ENCODE measurements around the gene FNTB. TPM values are rescaled to one million over a fixed set of nuclear protein-coding genes. Genes with fewer than 3 reads are reported as not detected.

FNTB gene
- total RNA-seq, 5 donors from 2014 or later (not counting 1 experiment from before 2014, with no cell fraction given), result 9.6 to 14.2 (median 10.4) TPM

GRCh38 chr14:64971943-64972791, 14.5 kb upstream of the FNTB start, which contains the start of gene RAB15:
RAB15 (minus strand) TSS chr14:64972336; CDS start chr14:64972076, 260 bp downstream.
- H3K4me3 Mint-ChIP-seq, result peak within 1 kb of the TSS; percentile 79 to 88 (median 83)
- H3K36me3 Mint-ChIP-seq, result no peaks in the 10 kb centered on the region
- peaks cover 0 to 12% of the 10 kb centered on the region in 2 experiments for H3K27me3 ChIP-seq (replicated peaks in 1 of 2; ENCODE audit: control insufficient read depth in 2 of 2, extremely low read depth in 1 of 2, insufficient read depth in 2 of 2, low read length in 1 of 2)
- peaks cover 0 to 16% of the 10 kb centered on the region in 2 experiments for H3K4me1 ChIP-seq (ENCODE audit: control insufficient read depth in 1 of 2, extremely low read depth in 1 of 2, insufficient read depth in 2 of 2, low read length in 2 of 2)
- peak; percentile 72 to 76 (median 74) for ATAC-seq (replicated peaks in 1 of 4)
- no peak within 1 kb of the TSS for H3K27ac ChIP-seq (ENCODE audit: low read length)
- under 1% methylated on average over 61 of the region's 96 CpGs for WGBS (ENCODE audit: insufficient coverage)
- H3K27me3 Mint-ChIP-seq, result no peaks in the 10 kb centered on the region
- H3K36me3 ChIP-seq (ENCODE audit: control insufficient read depth in 2 of 2, extremely low read depth in 1 of 2, insufficient read depth in 1 of 2, low read length in 1 of 2), result no peaks in the 10 kb centered on the region
- H3K27ac Mint-ChIP-seq, result peak within 1 kb of the TSS; percentile 27 to 53
- no peaks in the 10 kb centered on the region for H3K9me3 Mint-ChIP-seq
- H3K4me1 Mint-ChIP-seq, result peaks cover 22 to 26% (median 25%) of the 10 kb centered on the region in 3 donors
- H3K4me3 ChIP-seq (ENCODE audit: control insufficient read depth in 1 of 2, extremely low read depth in 1 of 2, low read length in 1 of 2), result peak within 1 kb of the TSS; percentile 67 to 69
- no peaks in the 10 kb centered on the region for H3K9me3 ChIP-seq
- CTCF ChIA-PET, result interaction anchor here in 1 of 2 donors (0.7 kb wide), 1 partner anchor 629 kb away, joined by 9 read pairs; no protein-coding TSS in a partner anchor
- POLR2A ChIA-PET, result interaction anchor here in 1 of 2 donors (0.7 kb wide), 1 partner anchor 9 kb away, joined by 10 read pairs; no protein-coding TSS in a partner anchor
- peak in 31 of 35 experiments; percentile 2 to 58 (median 28) for DNase-seq

- H3K4me3 Mint-ChIP-seq, result peak overlapping the region; percentile 79 to 88 (median 83)
- ATAC-seq (replicated peaks in 1 of 4) (no peak), DNase-seq (peak in 1 of 35 experiments; percentile 4)
- H3K9me3 Mint-ChIP-seq, result no peaks in the 10 kb centered on the region
- H3K4me1 Mint-ChIP-seq, result peaks cover 20 to 24% (median 23%) of the 10 kb centered on the region in 3 donors
- no peaks in the 10 kb centered on the region for H3K36me3 ChIP-seq (ENCODE audit: control insufficient read depth in 2 of 2, extremely low read depth in 1 of 2, insufficient read depth in 1 of 2, low read length in 1 of 2)
- ChIA-PET CTCF (no interaction called here), POLR2A (no interaction called here)
- no peak overlapping the region for H3K4me3 ChIP-seq (ENCODE audit: control insufficient read depth in 1 of 2, extremely low read depth in 1 of 2, low read length in 1 of 2)
- no peaks in the 10 kb centered on the region for H3K9me3 ChIP-seq
- H3K27me3 Mint-ChIP-seq, result no peaks in the 10 kb centered on the region
- H3K4me1 ChIP-seq (ENCODE audit: control insufficient read depth in 1 of 2, extremely low read depth in 1 of 2, insufficient read depth in 2 of 2, low read length in 2 of 2), result peaks cover 0 to 16% of the 10 kb centered on the region in 2 experiments
- H3K27ac ChIP-seq (ENCODE audit: low read length), result no peak overlapping the region
- H3K27ac Mint-ChIP-seq, result no peak overlapping the region
- 100% methylated on average over 2 of the region's 8 CpGs for WGBS (ENCODE audit: insufficient coverage)
- peaks cover 0 to 12% of the 10 kb centered on the region in 2 experiments for H3K27me3 ChIP-seq (replicated peaks in 1 of 2; ENCODE audit: control insufficient read depth in 2 of 2, extremely low read depth in 1 of 2, insufficient read depth in 2 of 2, low read length in 1 of 2)
- H3K36me3 Mint-ChIP-seq, result no peaks in the 10 kb centered on the region
Observed at GRCh38 chr14:64973026-64973442, 13.7 kb upstream of the FNTB start.

- CTCF ChIA-PET, result interaction anchor here (0.6 to 0.7 kb wide), 2 partner anchors 10 to 181 kb away, joined by 3 read pairs; no protein-coding TSS in a partner anchor
- no peak for ATAC-seq (replicated peaks in 1 of 4)
- no peak overlapping the region for H3K4me3 Mint-ChIP-seq
- POLR2A ChIA-PET, result interaction anchor here in 1 of 2 donors (0.6 kb wide), 1 partner anchor 1103 kb away, joined by 4 read pairs; no protein-coding TSS in a partner anchor
- no peaks in the 10 kb centered on the region for H3K36me3 ChIP-seq (ENCODE audit: control insufficient read depth in 2 of 2, extremely low read depth in 1 of 2, insufficient read depth in 1 of 2, low read length in 1 of 2)
- DNase-seq, result no peak
- H3K9me3 Mint-ChIP-seq, result no peaks in the 10 kb centered on the region
- H3K9me3 ChIP-seq, result no peaks in the 10 kb centered on the region
- peaks cover 0 to 16% of the 10 kb centered on the region in 2 experiments for H3K4me1 ChIP-seq (ENCODE audit: control insufficient read depth in 1 of 2, extremely low read depth in 1 of 2, insufficient read depth in 2 of 2, low read length in 2 of 2)
- no peaks in the 10 kb centered on the region for H3K27me3 Mint-ChIP-seq
- no peak overlapping the region for H3K4me3 ChIP-seq (ENCODE audit: control insufficient read depth in 1 of 2, extremely low read depth in 1 of 2, low read length in 1 of 2)
- H3K27ac ChIP-seq (ENCODE audit: low read length), result no peak overlapping the region
- H3K27ac Mint-ChIP-seq, result no peak overlapping the region
- peaks cover 14 to 21% (median 16%) of the 10 kb centered on the region in 3 donors for H3K4me1 Mint-ChIP-seq
- WGBS (ENCODE audit: insufficient coverage), result 100% methylated on average over 3 of the region's 9 CpGs
- peaks cover 0 to 12% of the 10 kb centered on the region in 2 experiments for H3K27me3 ChIP-seq (replicated peaks in 1 of 2; ENCODE audit: control insufficient read depth in 2 of 2, extremely low read depth in 1 of 2, insufficient read depth in 2 of 2, low read length in 1 of 2)
- H3K36me3 Mint-ChIP-seq, result no peaks in the 10 kb centered on the region
Observed at GRCh38 chr14:64973826-64974225, 12.9 kb upstream of the FNTB start.

DNA sequence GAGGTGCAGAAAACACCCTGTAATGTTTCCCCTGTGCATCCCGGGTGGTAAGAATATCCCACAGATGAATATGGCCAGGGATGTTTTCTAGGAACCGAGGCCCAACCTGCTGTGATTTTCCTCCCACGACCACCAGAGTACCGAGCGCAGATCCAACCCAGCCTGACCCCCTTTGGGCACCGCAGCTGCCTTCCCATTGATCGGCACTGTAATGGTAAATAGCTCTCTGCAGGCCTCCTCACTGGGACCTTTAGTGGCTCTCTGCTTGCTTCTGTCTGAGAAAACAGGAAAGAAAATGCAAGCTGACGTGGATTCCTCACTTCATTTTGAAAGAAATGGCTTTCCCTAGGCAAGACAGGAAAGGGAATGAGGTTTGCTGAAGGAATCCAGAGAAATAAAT, 12.1 kb upstream of the FNTB start:
- Histone ChIP-seq H3K27ac (ENCODE audit: low read length) (no peak overlapping the region), H3K9me3 (no peaks in the 10 kb centered on the region), H3K36me3 (ENCODE audit: control insufficient read depth in 2 of 2, extremely low read depth in 1 of 2, insufficient read depth in 1 of 2, low read length in 1 of 2) (no peaks in the 10 kb centered on the region), H3K4me3 (ENCODE audit: control insufficient read depth in 1 of 2, extremely low read depth in 1 of 2, low read length in 1 of 2) (no peak overlapping the region), H3K4me1 (ENCODE audit: control insufficient read depth in 1 of 2, extremely low read depth in 1 of 2, insufficient read depth in 2 of 2, low read length in 2 of 2) (peaks cover 0 to 16% of the 10 kb centered on the region in 2 experiments), H3K27me3 (replicated peaks in 1 of 2; ENCODE audit: control insufficient read depth in 2 of 2, extremely low read depth in 1 of 2, insufficient read depth in 2 of 2, low read length in 1 of 2) (peaks cover 0 to 12% of the 10 kb centered on the region in 2 experiments)
- H3K4me1 Mint-ChIP-seq, result peaks cover 14 to 21% (median 16%) of the 10 kb centered on the region in 3 donors
- H3K27ac Mint-ChIP-seq, result no peak overlapping the region
- CTCF ChIA-PET, result interaction anchor here (0.6 to 0.7 kb wide), 2 partner anchors 13 to 25 kb away, joined by 3 read pairs; no protein-coding TSS in a partner anchor
- H3K36me3 Mint-ChIP-seq, result no peaks in the 10 kb centered on the region
- DNase-seq (no peak), ATAC-seq (replicated peaks in 1 of 4) (no peak)
- H3K9me3 Mint-ChIP-seq, result no peaks in the 10 kb centered on the region
- no peak overlapping the region for H3K4me3 Mint-ChIP-seq
- POLR2A ChIA-PET, result interaction anchor here in 1 of 2 donors (0.6 kb wide), 1 partner anchor 226 kb away, joined by 3 read pairs; no protein-coding TSS in a partner anchor
- 100% methylated on average over 2 of the region's 8 CpGs for WGBS (ENCODE audit: insufficient coverage)
- no peaks in the 10 kb centered on the region for H3K27me3 Mint-ChIP-seq

- CTCF ChIA-PET, result no interaction called here
- H3K36me3 Mint-ChIP-seq, result no peaks in the 10 kb centered on the region
Observed at GRCh38 chr14:64979336-64980074, 7.2 kb upstream of the FNTB start.

More at GRCh38 chr14:64979336-64980074, 7.2 kb upstream of the FNTB start:
- Mint-ChIP-seq H3K27ac (no peak overlapping the region), H3K4me1 (peaks cover 8 to 11% (median 8%) of the 10 kb centered on the region in 3 donors), H3K4me3 (no peak overlapping the region), H3K27me3 (peaks cover 0 to 4% of the 10 kb centered on the region in 2 donors), H3K9me3 (no peaks in the 10 kb centered on the region)
- Histone ChIP-seq H3K4me1 (ENCODE audit: control insufficient read depth in 1 of 2, extremely low read depth in 1 of 2, insufficient read depth in 2 of 2, low read length in 2 of 2) (peaks cover 0 to 4% of the 10 kb centered on the region in 2 experiments), H3K36me3 (ENCODE audit: control insufficient read depth in 2 of 2, extremely low read depth in 1 of 2, insufficient read depth in 1 of 2, low read length in 1 of 2) (no peaks in the 10 kb centered on the region), H3K27ac (ENCODE audit: low read length) (no peak overlapping the region), H3K9me3 (no peaks in the 10 kb centered on the region), H3K27me3 (replicated peaks in 1 of 2; ENCODE audit: control insufficient read depth in 2 of 2, extremely low read depth in 1 of 2, insufficient read depth in 2 of 2, low read length in 1 of 2) (peaks cover 0 to 2% of the 10 kb centered on the region in 2 experiments), H3K4me3 (ENCODE audit: control insufficient read depth in 1 of 2, extremely low read depth in 1 of 2, low read length in 1 of 2) (no peak overlapping the region)
- WGBS (ENCODE audit: insufficient coverage), result 100% methylated on average over 1 of the region's 5 CpGs
- ATAC-seq (replicated peaks in 1 of 4) (no peak), DNase-seq (no peak)
- POLR2A ChIA-PET, result interaction anchor here in 1 of 2 donors (0.7 kb wide), 3 partner anchors 10 to 280 kb away, joined by 3 to 5 read pairs (median 3); no protein-coding TSS in a partner anchor

Data from T-cell (primary cell).